NCI-H2227 treated with DMSO at 0.1 percent for 48 hours (cell line): ENCODE measurements around the gene VASH2.
"Not testable (repeated sequence)": the region's sequence is repeated elsewhere in the genome, so short reads cannot be mapped to it uniquely, and the experiment has no call there.

Source experiments
- DNase-seq: peaks from one replicate; lab custom pipeline; 2025; lab: John Stamatoyannopoulos, UW

Gene VASH2

GRCh38 chr1:212957546-212957945 is 7.2 kb downstream of the VASH2 start:
- no peak for DNase-seq

GRCh38 chr1:212958175-212958574 is 7.8 kb downstream of the VASH2 start:
- DNase-seq, result no peak

- DNase-seq, result no peak
Measured at GRCh38 chr1:212959266-212960220, 9.2 kb downstream of the VASH2 start.

GRCh38 chr1:212960932-212961331 is 10.6 kb downstream of the VASH2 start:
- no peak for DNase-seq

GRCh38 chr1:212962509-212962908 is 12.2 kb downstream of the VASH2 start:
- DNase-seq, result no peak

GRCh38 chr1:212964102-212964501 is 13.8 kb downstream of the VASH2 start:
- DNase-seq, result no peak

- DNase-seq, result not testable (repeated sequence)
Measured at GRCh38 chr1:212964993-212965392, 14.7 kb downstream of the VASH2 start.

- no peak for DNase-seq
Measured at GRCh38 chr1:212966616-212967015, 16.3 kb downstream of the VASH2 start.

GRCh38 chr1:212967801-212968200 is 17.5 kb downstream of the VASH2 start:
- DNase-seq, result no peak

- DNase-seq, result no peak
Measured at GRCh38 chr1:212968368-212968863, 18.1 kb downstream of the VASH2 start.

- DNase-seq, result no peak
Measured at GRCh38 chr1:212970085-212970484, 19.7 kb downstream of the VASH2 start.

- no peak for DNase-seq
Measured at GRCh38 chr1:212971312-212971711, 21.0 kb downstream of the VASH2 start.

GRCh38 chr1:212973426-212973825 is 23.1 kb downstream of the VASH2 start:
- no peak for DNase-seq

GRCh38 chr1:212973899-212974298 is 23.6 kb downstream of the VASH2 start:
- DNase-seq, result no peak

GRCh38 chr1:212974711-212975110 is 24.4 kb downstream of the VASH2 start:
- DNase-seq, result no peak

- DNase-seq, result no peak
Measured at GRCh38 chr1:212975111-212975918, 25.0 kb downstream of the VASH2 start.

- no peak for DNase-seq
Measured at GRCh38 chr1:212976586-212976985, 26.2 kb downstream of the VASH2 start.

GRCh38 chr1:212977781-212978645 is 27.7 kb downstream of the VASH2 start:
- DNase-seq, result no peak

GRCh38 chr1:212979340-212980122 is 29.2 kb downstream of the VASH2 start:
- DNase-seq, result no peak

GRCh38 chr1:212980123-212980785 is 29.9 kb downstream of the VASH2 start:
- DNase-seq, result no peak
